Ectodermal cell (in vitro differentiated cells): ENCODE results near the gene UTP15.

Experiments
- H3K27ac ChIP-seq: 2 replicates; pipeline ENCODE4 v1.7.0; 2013; ENCODE audit warnings: mild to moderate bottlenecking, low read depth, low read length; ENCODE audit not compliant: insufficient read depth, poor library complexity, severe bottlenecking
- H3K27me3 ChIP-seq: 2 replicates; pipeline ENCODE4 v1.7.0; 2013; ENCODE audit warnings: mild to moderate bottlenecking, low read length; ENCODE audit not compliant: insufficient read depth, control insufficient read depth, poor library complexity, severe bottlenecking
- H3K36me3 ChIP-seq: one replicate; pipeline ENCODE4 v1.7.0; 2013; ENCODE audit warnings: low read length; ENCODE audit not compliant: control insufficient read depth, insufficient read depth
- H3K4me1 ChIP-seq: one replicate; pipeline ENCODE4 v1.7.0; 2013; ENCODE audit warnings: low read length; ENCODE audit not compliant: control insufficient read depth, insufficient read depth
- H3K4me3 ChIP-seq: 2 replicates; pipeline ENCODE4 v1.7.0; 2013; ENCODE audit warnings: low read depth, low read length, control low read depth; ENCODE audit not compliant: insufficient read depth
- H3K9me3 ChIP-seq: 2 replicates; pipeline ENCODE4 v1.7.0; 2013; ENCODE audit warnings: mild to moderate bottlenecking, low read length, moderate library complexity; ENCODE audit not compliant: control insufficient read depth
- WGBS, 2 experiments: methylation state at CpG; one replicate each; pipeline ENCODE4 v1.1.7; 2013; ENCODE audit warnings: missing lambda C conversion rate in 2 of 2; 5-methylcytosine and 5-hydroxymethylcytosine counted together

Gene UTP15

DNA sequence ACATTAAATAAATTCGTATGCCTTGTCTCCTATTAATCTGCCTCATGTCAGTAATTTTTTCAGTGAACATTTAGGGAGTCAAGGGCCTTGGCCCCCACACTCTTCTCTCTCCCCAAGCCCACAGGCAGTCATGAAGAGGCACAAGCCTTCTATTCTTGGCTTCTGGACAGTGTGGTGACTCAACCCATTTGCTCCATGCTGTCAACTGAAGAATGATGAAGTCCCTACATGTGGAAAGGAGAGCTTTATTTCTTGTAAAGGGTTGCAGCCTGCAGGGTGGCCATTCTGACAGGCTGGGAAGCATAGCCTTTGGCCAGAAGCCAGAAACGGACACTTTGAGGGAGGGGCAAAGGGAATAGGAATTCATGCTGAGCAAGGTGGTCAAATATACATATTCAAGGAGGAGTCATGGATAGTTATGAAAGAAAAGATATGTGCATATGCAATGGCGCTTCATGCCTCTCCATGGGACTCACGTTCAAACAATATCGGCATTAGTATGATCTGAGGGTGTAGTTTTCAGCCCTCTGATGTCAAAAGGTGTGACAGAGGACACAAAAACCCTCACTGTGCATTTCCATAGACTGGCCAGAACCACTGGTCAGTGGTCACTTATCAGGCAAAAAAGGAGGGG lies 31.4 kb upstream of the UTP15 start:
- 84 to 92% methylated on average over 5 of the region's 5 CpGs for WGBS, 2 experiments
- Histone ChIP-seq H3K9me3 (no peaks in the 10 kb centered on the region), H3K27ac (no peak overlapping the region), H3K4me3 (no peak overlapping the region), H3K36me3 (no peaks in the 10 kb centered on the region), H3K27me3 (no peaks in the 10 kb centered on the region), H3K4me1 (no peaks in the 10 kb centered on the region)

DNA sequence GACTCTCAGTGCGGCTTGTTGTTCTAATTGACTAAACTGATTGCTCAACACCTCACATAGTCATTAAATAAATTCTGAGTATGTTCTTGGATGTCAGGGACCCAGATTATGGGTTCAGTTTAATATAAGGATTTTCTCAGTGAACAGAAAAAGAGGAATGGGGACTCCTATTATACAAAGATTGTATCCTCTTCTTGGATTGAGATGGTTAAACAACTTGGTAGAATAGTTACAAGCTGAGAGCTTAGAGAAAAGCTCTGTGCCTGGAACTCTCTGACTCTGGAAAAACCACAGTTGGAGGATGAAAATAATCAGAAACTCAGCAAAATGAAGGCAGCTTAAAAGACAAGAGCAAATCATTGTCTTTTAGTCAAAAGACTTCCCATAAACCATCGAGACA lies 30.6 kb upstream of the UTP15 start:
- WGBS, 2 experiments, result 90 to 91% methylated on average over 2 of the region's 2 CpGs
- no peaks in the 10 kb centered on the region for H3K9me3 ChIP-seq
- no peaks in the 10 kb centered on the region for H3K4me1 ChIP-seq
- H3K27me3 ChIP-seq, result no peaks in the 10 kb centered on the region
- H3K36me3 ChIP-seq, result no peaks in the 10 kb centered on the region
- no peak overlapping the region for H3K4me3 ChIP-seq
- no peak overlapping the region for H3K27ac ChIP-seq

DNA sequence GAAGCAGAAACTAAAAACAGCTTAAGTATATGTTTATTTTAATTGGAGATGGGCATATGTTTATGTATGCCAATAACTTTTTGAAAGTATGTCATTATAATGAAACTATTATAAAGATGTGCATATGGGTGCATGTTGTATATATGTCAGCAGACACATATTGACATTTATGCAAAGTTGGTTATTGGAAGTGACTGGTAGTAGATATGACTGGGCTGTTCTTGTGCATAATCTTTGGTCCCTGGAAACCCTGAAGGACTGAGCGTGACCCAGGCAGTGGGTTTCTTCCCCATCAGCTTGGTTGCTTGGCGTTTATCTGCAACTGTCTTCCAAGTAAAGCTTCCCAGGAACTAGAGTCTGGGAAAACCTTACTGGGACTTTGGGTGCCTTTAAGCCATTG lies 25.8 kb upstream of the UTP15 start:
- Histone ChIP-seq H3K4me1 (no peaks in the 10 kb centered on the region), H3K36me3 (no peaks in the 10 kb centered on the region), H3K4me3 (no peak overlapping the region), H3K27ac (no peak overlapping the region), H3K9me3 (no peaks in the 10 kb centered on the region), H3K27me3 (no peaks in the 10 kb centered on the region)
- 89 to 90% methylated on average over 2 of the region's 2 CpGs for WGBS, 2 experiments

DNA sequence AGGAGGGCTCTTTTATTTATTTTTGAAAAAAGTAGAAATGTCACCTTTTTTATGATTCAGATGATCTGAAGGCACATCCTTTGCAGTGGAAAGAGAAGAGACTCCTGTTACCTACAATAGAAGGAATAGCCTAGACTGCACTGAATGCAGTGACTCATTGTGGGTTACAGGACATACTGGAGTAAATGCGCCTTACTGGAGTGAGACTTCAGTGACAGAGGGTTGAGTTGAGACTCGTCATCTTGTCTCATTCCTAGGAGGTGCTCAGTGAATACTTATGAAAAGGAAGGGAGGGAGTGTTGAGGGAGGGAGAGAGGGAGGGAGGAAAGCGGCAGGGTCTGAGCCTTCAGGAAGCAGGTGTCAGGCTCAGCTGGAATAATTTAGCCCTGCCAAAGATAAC lies 25.4 kb upstream of the UTP15 start:
- no peaks in the 10 kb centered on the region for H3K36me3 ChIP-seq
- no peaks in the 10 kb centered on the region for H3K27me3 ChIP-seq
- H3K4me3 ChIP-seq, result no peak overlapping the region
- H3K9me3 ChIP-seq, result no peaks in the 10 kb centered on the region
- no peaks in the 10 kb centered on the region for H3K4me1 ChIP-seq
- no peak overlapping the region for H3K27ac ChIP-seq
- 73 to 78% methylated on average over 3 of the region's 3 CpGs for WGBS, 2 experiments

DNA sequence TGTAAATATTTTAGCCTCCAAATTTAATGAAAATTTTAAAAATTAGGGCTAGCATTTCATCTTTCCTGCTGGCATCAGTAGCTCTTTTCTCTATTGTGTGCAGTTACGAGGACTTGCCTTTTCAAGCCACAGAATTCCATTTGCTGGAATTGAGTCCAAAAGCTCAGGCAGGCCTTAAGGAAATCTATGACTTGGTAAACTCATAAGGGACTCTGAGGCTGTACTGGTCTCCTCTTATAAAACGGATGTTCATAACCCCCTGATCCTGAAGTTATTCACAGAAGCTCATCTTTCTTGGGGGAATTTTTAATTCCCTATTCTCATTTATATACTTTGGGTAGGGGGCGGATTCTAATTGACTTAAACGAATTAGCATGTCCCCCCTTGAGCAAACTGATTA lies 23.5 kb upstream of the UTP15 start:
- no peaks in the 10 kb centered on the region for H3K9me3 ChIP-seq
- no peak overlapping the region for H3K27ac ChIP-seq
- 86 to 89% methylated on average over 3 to 4 of the region's 4 CpGs for WGBS, 2 experiments
- no peak overlapping the region for H3K4me3 ChIP-seq
- H3K36me3 ChIP-seq, result no peaks in the 10 kb centered on the region
- no peaks in the 10 kb centered on the region for H3K27me3 ChIP-seq
- no peaks in the 10 kb centered on the region for H3K4me1 ChIP-seq

DNA sequence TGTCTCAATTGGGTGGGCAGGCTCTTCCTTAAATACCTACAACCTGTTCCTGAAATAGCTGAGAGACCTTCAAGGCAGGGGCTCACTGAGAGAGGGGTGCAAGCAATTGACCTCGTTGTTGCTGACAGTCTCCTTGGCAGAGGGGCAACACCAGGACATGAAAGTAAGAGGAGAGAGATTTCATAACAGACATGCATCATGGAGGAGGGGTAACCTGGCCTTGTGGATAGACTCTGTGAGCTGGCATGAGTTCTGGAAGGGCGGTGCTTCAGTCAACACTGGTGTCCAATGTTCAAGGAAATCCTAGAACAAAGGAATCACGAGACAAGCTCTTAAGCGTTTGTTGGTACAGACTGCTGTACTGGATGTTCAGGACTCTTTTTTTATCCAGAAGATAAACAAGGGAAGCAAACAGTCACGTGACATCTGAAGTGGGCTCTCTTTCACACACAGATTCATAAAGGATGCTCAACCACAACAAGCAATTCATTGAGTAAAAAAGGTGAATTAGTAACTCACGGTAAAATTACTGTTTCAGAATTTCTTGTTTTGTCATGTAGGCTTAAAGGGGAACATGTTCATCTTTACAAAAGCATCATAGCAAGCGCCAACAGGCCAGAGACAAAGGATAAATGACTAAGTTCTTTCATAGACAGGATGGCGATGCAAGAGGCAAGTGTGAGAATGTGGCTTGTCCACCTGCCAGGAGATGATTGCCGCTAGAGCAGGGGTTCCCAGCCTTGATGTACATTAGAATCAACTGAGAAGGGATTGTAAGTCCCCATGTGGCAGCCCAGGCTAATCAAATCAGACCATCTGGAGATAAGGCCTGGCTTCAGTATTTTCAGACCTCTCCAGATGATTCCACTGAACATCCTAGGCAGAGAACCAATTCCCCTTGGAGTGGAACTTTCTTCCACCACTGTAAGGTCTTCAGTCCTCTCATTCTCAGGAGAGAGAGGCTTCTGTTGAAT lies 20.8 kb upstream of the UTP15 start:
- H3K36me3 ChIP-seq, result no peaks in the 10 kb centered on the region
- H3K9me3 ChIP-seq, result no peaks in the 10 kb centered on the region
- no peaks in the 10 kb centered on the region for H3K4me1 ChIP-seq
- no peak overlapping the region for H3K4me3 ChIP-seq
- no peaks in the 10 kb centered on the region for H3K27me3 ChIP-seq
- 93 to 94% methylated on average over 9 of the region's 9 CpGs for WGBS, 2 experiments
- no peak overlapping the region for H3K27ac ChIP-seq

DNA sequence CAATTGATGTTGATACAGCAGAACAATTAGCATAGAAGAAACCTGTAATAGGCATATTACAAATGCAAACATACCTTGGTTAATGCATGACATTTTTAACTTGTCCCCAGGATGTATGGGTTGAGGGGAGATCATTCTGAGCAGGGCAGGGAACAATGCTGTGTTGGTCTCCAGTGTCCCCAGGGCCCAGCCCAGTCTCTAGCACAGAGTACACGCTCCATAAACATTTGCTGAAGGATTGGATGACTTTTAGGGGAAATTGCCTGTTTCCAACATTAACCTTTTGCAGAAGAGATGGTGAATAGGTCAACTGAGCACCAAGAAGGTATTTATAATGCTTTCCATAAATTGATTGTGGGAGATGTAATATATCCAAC lies 20.2 kb upstream of the UTP15 start:
- H3K27me3 ChIP-seq, result no peaks in the 10 kb centered on the region
- no peak overlapping the region for H3K4me3 ChIP-seq
- 93 to 95% methylated on average over 1 of the region's 1 CpG for WGBS, 2 experiments
- H3K36me3 ChIP-seq, result no peaks in the 10 kb centered on the region
- H3K4me1 ChIP-seq, result no peaks in the 10 kb centered on the region
- no peaks in the 10 kb centered on the region for H3K9me3 ChIP-seq
- no peak overlapping the region for H3K27ac ChIP-seq

DNA sequence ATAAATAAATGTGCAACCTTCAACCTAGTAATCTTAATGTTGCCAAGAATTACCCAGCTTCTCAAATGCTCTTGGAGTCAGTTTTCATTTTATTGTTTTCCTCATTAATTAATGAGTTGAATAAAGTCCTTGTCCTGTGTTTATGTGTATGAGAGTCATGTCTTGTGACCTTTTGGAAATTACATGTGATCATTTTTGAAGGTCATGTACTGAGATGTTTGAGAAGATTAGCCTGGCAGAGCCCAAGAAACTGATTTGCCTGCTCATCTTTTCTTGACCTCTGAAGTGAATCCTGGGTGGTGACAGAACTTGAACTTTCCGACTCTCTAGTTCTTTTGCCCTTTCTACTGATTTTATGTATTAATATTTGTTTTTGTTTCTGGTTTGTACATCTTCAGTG lies 15.5 kb upstream of the UTP15 start:
- 82 to 100% methylated on average over 1 of the region's 1 CpG for WGBS, 2 experiments
- Histone ChIP-seq H3K36me3 (peaks cover 12% of the 10 kb centered on the region), H3K27ac (no peak overlapping the region)

DNA sequence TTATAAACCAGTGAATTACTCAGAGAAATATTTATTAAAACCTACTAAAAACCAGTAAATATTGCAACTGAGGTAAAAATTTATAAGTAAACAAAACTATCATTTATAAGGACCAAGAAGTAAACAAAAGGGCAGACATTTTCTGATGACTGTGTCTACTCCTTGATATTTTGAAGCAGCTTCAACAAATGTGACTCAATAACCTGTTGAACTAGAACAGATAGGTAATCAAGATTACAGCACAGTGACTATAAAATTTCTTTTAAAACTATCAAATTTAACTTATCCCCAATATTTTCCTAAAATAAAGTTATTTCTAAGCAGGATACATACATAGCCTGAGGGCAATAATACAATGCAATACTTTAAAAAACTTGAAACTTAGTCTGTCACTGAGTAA lies 12.9 kb upstream of the UTP15 start:
- Histone ChIP-seq H3K4me3 (no peak overlapping the region), H3K36me3 (peaks cover 14% of the 10 kb centered on the region), H3K9me3 (no peaks in the 10 kb centered on the region), H3K27me3 (no peaks in the 10 kb centered on the region), H3K4me1 (no peaks in the 10 kb centered on the region), H3K27ac (no peak overlapping the region)

More for the DNA sequence above, 15.5 kb upstream of the UTP15 start:
- no peaks in the 10 kb centered on the region for H3K4me1 ChIP-seq
- H3K4me3 ChIP-seq, result no peak overlapping the region
- no peaks in the 10 kb centered on the region for H3K9me3 ChIP-seq
- H3K27me3 ChIP-seq, result no peaks in the 10 kb centered on the region

DNA sequence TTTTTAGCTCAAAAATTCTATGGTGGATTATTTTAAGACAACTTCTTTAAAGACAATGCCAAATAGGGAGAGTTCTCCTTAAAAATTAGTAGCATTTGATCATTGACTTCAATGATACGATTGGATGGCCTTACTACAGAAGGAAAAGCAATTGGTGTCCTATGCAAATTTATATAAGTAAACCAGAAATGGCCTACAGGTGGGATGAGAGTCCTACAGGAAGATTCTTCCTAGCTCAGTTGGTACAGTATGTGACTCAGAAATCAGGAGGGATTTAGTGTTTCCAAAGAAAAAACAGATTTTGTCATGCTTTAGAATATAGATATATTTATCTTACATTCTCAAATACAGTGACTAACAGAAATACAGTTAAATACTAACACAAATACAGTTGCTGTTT lies 6.6 kb upstream of the UTP15 start:
- H3K4me3 ChIP-seq, result no peak overlapping the region
- 89 to 100% methylated on average over 1 of the region's 1 CpG for WGBS, 2 experiments
- H3K4me1 ChIP-seq, result no peaks in the 10 kb centered on the region
- H3K36me3 ChIP-seq, result peaks cover 16% of the 10 kb centered on the region
- no peaks in the 10 kb centered on the region for H3K27me3 ChIP-seq
- H3K27ac ChIP-seq, result no peak overlapping the region
- H3K9me3 ChIP-seq, result no peaks in the 10 kb centered on the region
